Prostate gland (tissue), 2 donors: ENCODE measurements around the gene ARFRP1.

Experiments used
- POLR2A ChIP-seq: fragments of 450-650 bp; IDR thresholded peaks from one replicate; pipeline ENCODE4 v1.6.1; 2016; ENCODE audit warnings: antibody characterized with exemption, mild to moderate bottlenecking
- POLR2AphosphoS5 ChIP-seq: sonication (generic); formaldehyde crosslinking; IDR thresholded peaks from one replicate; pipeline ENCODE4 v1.6.1; 2017; ENCODE audit warnings: antibody characterized with exemption
- TF ChIP-seq, protein P1 (sequence below), 4 experiments: fragments of 200-600 bp in 2 of 4; fragments of 450-650 bp in 2 of 4; sonication (generic) in 2 of 4; IDR thresholded peaks; 1 replicate in 3 of 4; 2 replicates in 1 of 4; pipeline ENCODE4 v1.5.1; 2016 to 2019; ENCODE audit warnings: antibody characterized with exemption in 4 of 4, mild to moderate bottlenecking in 2 of 4, moderate library complexity in 2 of 4

DNA sequence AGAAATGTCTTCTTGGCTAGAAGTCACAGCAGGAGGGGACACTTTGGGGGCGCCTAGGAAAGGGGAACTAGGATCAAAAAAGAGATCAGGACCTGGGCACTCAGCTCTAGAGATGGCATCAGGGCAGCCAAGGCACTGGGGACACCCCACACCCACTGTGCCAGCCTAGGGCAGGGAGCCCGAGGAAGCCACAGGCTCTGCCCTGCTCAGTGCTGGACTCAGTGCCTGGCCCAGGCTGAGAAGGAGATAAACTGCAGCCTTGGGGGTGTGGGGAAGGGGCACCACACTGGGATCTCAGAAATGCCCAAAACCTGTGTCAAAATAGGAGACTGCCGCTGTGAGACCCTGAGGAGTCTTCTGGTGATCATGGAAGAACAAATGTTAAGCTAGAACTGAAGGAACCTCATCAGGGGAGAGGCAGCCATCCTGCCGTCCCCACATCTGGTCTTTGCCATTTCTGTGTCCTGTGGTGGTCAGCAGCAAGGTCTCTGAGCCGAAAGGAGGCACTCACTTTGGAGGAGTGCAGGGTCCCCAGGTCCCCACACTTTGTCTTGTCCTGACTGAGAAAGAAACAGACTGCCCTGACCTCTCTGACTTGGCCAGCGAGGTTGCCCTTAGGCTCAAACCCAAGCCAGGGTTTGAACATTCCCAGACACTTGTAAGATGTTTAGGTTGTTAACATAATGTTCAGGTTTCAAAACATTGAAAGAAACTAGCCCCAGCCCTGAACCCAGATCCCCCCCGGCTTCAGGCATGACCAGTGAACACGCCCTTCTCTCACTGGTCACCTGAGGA, 2.3 kb downstream of the ARFRP1 start:
- no peak for TF ChIP-seq POLR2A
- TF ChIP-seq, protein P1, sequence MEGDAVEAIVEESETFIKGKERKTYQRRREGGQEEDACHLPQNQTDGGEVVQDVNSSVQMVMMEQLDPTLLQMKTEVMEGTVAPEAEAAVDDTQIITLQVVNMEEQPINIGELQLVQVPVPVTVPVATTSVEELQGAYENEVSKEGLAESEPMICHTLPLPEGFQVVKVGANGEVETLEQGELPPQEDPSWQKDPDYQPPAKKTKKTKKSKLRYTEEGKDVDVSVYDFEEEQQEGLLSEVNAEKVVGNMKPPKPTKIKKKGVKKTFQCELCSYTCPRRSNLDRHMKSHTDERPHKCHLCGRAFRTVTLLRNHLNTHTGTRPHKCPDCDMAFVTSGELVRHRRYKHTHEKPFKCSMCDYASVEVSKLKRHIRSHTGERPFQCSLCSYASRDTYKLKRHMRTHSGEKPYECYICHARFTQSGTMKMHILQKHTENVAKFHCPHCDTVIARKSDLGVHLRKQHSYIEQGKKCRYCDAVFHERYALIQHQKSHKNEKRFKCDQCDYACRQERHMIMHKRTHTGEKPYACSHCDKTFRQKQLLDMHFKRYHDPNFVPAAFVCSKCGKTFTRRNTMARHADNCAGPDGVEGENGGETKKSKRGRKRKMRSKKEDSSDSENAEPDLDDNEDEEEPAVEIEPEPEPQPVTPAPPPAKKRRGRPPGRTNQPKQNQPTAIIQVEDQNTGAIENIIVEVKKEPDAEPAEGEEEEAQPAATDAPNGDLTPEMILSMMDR (IDR thresholded peaks at IDR 0.05), result no peak
- TF ChIP-seq POLR2AphosphoS5, result no peak
